ENCODE data around the gene COL5A2.

The COL5A2 gene

DNA sequence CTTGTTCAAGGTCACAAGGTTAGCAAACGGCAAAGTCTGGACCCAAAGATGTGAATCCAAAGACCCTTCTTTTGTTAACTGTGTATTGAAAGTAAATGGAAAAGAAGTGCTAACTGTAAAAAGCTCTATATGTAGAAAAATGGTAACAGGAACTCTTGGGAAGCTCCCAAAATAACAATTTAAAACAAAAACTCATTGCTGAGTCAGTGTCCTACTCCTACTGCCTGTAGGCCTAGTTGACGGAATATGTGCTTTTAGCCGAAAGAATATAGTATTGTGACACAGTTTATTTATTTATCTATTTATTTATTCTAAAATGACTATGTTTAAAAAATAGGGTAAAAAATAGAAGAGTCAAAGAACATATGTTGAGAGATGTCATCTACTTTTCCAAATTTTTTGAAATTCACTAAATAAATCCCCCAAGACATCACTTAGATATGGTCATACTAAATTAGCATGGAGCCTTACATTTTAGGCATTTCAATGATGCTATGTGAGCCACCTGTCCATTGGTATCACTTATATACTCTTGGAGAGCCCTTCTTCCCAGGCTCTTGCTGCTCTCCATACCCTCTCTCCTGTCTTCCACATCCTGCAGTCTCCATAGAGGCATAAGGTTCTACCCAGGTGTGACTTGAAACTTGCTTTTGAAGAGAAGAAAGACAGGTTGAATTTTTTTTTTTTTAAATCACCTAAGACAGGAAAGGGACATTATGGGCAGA is 13.7 kb downstream of the COL5A2 start:
- H3K9me2 ChIP-seq (replicated peaks; ENCODE audit: insufficient read depth, low read length), result no peaks in the 10 kb centered on the region
- H3K27ac ChIP-seq (ENCODE audit: low read depth, low read length), result no peak overlapping the region
- H3F3A ChIP-seq (ENCODE audit: insufficient read depth), result no peaks in the 10 kb centered on the region
- no peaks in the 10 kb centered on the region for H3K36me3 ChIP-seq (ENCODE audit: low read length)
- no peak overlapping the region for H3K9ac ChIP-seq (ENCODE audit: low read length)
- TF ChIP-seq EZH2phosphoT487 (conservative IDR thresholded peaks at IDR 0.05; ENCODE audit: low read length), result no peak
- TF ChIP-seq, protein P1, sequence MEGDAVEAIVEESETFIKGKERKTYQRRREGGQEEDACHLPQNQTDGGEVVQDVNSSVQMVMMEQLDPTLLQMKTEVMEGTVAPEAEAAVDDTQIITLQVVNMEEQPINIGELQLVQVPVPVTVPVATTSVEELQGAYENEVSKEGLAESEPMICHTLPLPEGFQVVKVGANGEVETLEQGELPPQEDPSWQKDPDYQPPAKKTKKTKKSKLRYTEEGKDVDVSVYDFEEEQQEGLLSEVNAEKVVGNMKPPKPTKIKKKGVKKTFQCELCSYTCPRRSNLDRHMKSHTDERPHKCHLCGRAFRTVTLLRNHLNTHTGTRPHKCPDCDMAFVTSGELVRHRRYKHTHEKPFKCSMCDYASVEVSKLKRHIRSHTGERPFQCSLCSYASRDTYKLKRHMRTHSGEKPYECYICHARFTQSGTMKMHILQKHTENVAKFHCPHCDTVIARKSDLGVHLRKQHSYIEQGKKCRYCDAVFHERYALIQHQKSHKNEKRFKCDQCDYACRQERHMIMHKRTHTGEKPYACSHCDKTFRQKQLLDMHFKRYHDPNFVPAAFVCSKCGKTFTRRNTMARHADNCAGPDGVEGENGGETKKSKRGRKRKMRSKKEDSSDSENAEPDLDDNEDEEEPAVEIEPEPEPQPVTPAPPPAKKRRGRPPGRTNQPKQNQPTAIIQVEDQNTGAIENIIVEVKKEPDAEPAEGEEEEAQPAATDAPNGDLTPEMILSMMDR (IDR thresholded peaks at IDR 0.05; ENCODE audit: insufficient read depth, low read length, poor library complexity, severe bottlenecking), result no peak
- no peak overlapping the region for H2AFZ ChIP-seq (ENCODE audit: low read depth, low read length, severe bottlenecking)
- H3K9me3 ChIP-seq (ENCODE audit: insufficient read depth, low read length), result no peaks in the 10 kb centered on the region
- H3K4me2 ChIP-seq (ENCODE audit: low read depth, low read length, poor library complexity, severe bottlenecking), result no peak overlapping the region
- H3K4me3 ChIP-seq (ENCODE audit: insufficient read depth, low read length, poor library complexity, severe bottlenecking), result no peak overlapping the region
- no peaks in the 10 kb centered on the region for H4K20me1 ChIP-seq (ENCODE audit: low read depth, low read length)
- no peaks in the 10 kb centered on the region for H3K27me3 ChIP-seq (ENCODE audit: low read length)
- H3K79me2 ChIP-seq (ENCODE audit: insufficient read depth, low read length), result no peaks in the 10 kb centered on the region

DNA sequence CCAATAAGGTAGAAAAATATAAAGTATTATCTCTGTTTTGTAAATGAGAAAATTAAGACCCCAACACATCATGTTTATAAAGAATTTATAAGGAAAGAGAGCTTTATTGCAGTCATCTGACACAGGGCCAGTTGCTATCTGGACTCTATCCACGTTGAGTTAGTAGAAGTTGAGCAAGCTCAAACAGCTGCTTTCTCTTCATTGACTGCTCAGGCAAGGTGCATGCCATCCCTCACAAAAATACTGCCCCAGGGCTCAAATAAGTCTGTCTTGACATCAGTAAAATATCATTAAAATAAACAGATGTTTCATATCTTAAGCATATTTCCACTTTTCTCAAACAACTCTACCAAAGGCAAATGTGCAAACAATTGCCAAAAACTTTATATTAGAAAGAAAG is 14.8 kb downstream of the COL5A2 start:
- Histone ChIP-seq H3K9me2 (replicated peaks; ENCODE audit: insufficient read depth, low read length) (no peaks in the 10 kb centered on the region), H3K27me3 (ENCODE audit: low read length) (no peaks in the 10 kb centered on the region), H3K9me3 (ENCODE audit: insufficient read depth, low read length) (no peaks in the 10 kb centered on the region), H3K4me3 (ENCODE audit: insufficient read depth, low read length, poor library complexity, severe bottlenecking) (no peak overlapping the region), H3K4me2 (ENCODE audit: low read depth, low read length, poor library complexity, severe bottlenecking) (no peak overlapping the region), H4K20me1 (ENCODE audit: low read depth, low read length) (no peaks in the 10 kb centered on the region), H2AFZ (ENCODE audit: low read depth, low read length, severe bottlenecking) (no peak overlapping the region), H3K36me3 (ENCODE audit: low read length) (no peaks in the 10 kb centered on the region), H3F3A (ENCODE audit: insufficient read depth) (no peaks in the 10 kb centered on the region), H3K27ac (ENCODE audit: low read depth, low read length) (no peak overlapping the region), H3K9ac (ENCODE audit: low read length) (no peak overlapping the region), H3K79me2 (ENCODE audit: insufficient read depth, low read length) (no peaks in the 10 kb centered on the region)
- TF ChIP-seq, protein P1 (IDR thresholded peaks at IDR 0.05; ENCODE audit: insufficient read depth, low read length, poor library complexity, severe bottlenecking), result no peak
- TF ChIP-seq EZH2phosphoT487 (conservative IDR thresholded peaks at IDR 0.05; ENCODE audit: low read length), result no peak

GRCh38 chr2:189163889-189164288 is 15.7 kb downstream of the COL5A2 start:
- H3K9me2 ChIP-seq (replicated peaks; ENCODE audit: insufficient read depth, low read length), result no peaks in the 10 kb centered on the region
- H3K4me3 ChIP-seq (ENCODE audit: insufficient read depth, low read length, poor library complexity, severe bottlenecking), result no peak overlapping the region
- H3F3A ChIP-seq (ENCODE audit: insufficient read depth), result no peaks in the 10 kb centered on the region
- no peaks in the 10 kb centered on the region for H3K36me3 ChIP-seq (ENCODE audit: low read length)
- H4K20me1 ChIP-seq (ENCODE audit: low read depth, low read length), result no peaks in the 10 kb centered on the region
- no peak overlapping the region for H2AFZ ChIP-seq (ENCODE audit: low read depth, low read length, severe bottlenecking)
- H3K9me3 ChIP-seq (ENCODE audit: insufficient read depth, low read length), result no peaks in the 10 kb centered on the region
- H3K4me2 ChIP-seq (ENCODE audit: low read depth, low read length, poor library complexity, severe bottlenecking), result no peak overlapping the region
- no peaks in the 10 kb centered on the region for H3K27me3 ChIP-seq (ENCODE audit: low read length)
- no peak overlapping the region for H3K9ac ChIP-seq (ENCODE audit: low read length)
- H3K79me2 ChIP-seq (ENCODE audit: insufficient read depth, low read length), result no peaks in the 10 kb centered on the region
- TF ChIP-seq, protein P1 (IDR thresholded peaks at IDR 0.05; ENCODE audit: insufficient read depth, low read length, poor library complexity, severe bottlenecking), result no peak
- TF ChIP-seq EZH2phosphoT487 (conservative IDR thresholded peaks at IDR 0.05; ENCODE audit: low read length), result no peak
- H3K27ac ChIP-seq (ENCODE audit: low read depth, low read length), result no peak overlapping the region
